Ovary (tissue), 9 donors: ENCODE data around the gene CYP27C1. TPM values are rescaled to one million over a fixed set of nuclear protein-coding genes. Genes with fewer than 3 reads are reported as not detected.

Source experiments
- DNase-seq, 5 donors: peaks; one replicate each; pipeline ENCODE4 v3.0.0-alpha.2; 2019 to 2020
- H3K27ac ChIP-seq, 2 donors: fragments of 200-600 bp; one replicate each; pipeline versions ENCODE4 v1.5.1 to v1.8.0; 2019 to 2022
- H3K27me3 ChIP-seq: fragments of 200-600 bp; one replicate; pipeline ENCODE4 v1.8.0; 2022
- H3K36me3 ChIP-seq: fragments of 200-600 bp; sonication (generic); one replicate; pipeline ENCODE4 v1.5.1; 2019
- H3K4me1 ChIP-seq: one replicate; pipeline ENCODE4 v1.8.1; 2013; ENCODE audit warnings: mild to moderate bottlenecking, moderate library complexity; ENCODE audit not compliant: insufficient read depth
- H3K4me3 ChIP-seq: fragments of 200-600 bp; sonication (generic); one replicate; pipeline ENCODE4 v1.5.1; 2017
- H3K9me3 ChIP-seq, 2 donors: fragments of 200-600 bp in 1 of 2; sonication (generic) in 1 of 2; one replicate each; pipeline versions ENCODE4 v1.5.1 to v1.8.1; 2013 to 2019; ENCODE audit warnings: mild to moderate bottlenecking in 1 of 2, moderate library complexity in 1 of 2
- CTCF ChIP-seq, 3 donors: fragments of 450-650 bp in 2 of 3; fragments of 200-600 bp in 1 of 3; IDR thresholded peaks; one replicate each; pipeline versions ENCODE4 v1.5.1 to v1.8.0; 2016 to 2022; ENCODE audit warnings: antibody characterized with exemption in 3 of 3, mild to moderate bottlenecking in 1 of 3
- EP300 ChIP-seq: sonication (generic); formaldehyde crosslinking; IDR thresholded peaks from one replicate; pipeline ENCODE4 v1.6.1; 2017; ENCODE audit warnings: antibody characterized with exemption
- POLR2A ChIP-seq: fragments of 450-650 bp; IDR thresholded peaks from one replicate; pipeline ENCODE4 v1.6.1; 2017; ENCODE audit warnings: antibody characterized with exemption, mild to moderate bottlenecking, moderate library complexity
- WGBS, 3 donors: extraction: QIAGEN DNeasy Blood & Tissue Kit in 1 of 3; methylation state at CpG; one replicate each; pipeline versions ENCODE4 v1.1.5 to v1.1.7; 2013 to 2017; 5-methylcytosine and 5-hydroxymethylcytosine counted together
- intact Hi-C, 4 donors: fragments of 100-400 bp; cut with DNase I; formaldehyde crosslinking; loops; one replicate each; pipeline versions ENCODE4 v1.11.0 to v1.15.1; 2022 to 2023
- polyA plus RNA-seq, 2 donors: library from polyadenylated mRNA; stranded (reverse); fragments of 200-250 nt in 1 of 2; fragments of 350-450 nt in 1 of 2; fragmentation: Illumina TruSeq in 1 of 2; extraction: RNeasy Lipid Tissue Mini Kit (QIAGEN cat#74804) in 1 of 2; gene quantifications; one replicate each; pipeline ENCODE4 v1.2.3, GENCODE V29; 2013 to 2014
- total RNA-seq, 7 donors: library from RNA; depleted of rRNA in 2 of 7; stranded (reverse); fragments of >200 nt in 2 of 7; fragmentation: NEBNext Ultra II Directional in 3 of 7; extraction: Animal tissue kit (Norgen Biotek cat#: 25700) in 3 of 7; gene quantifications; one replicate each; pipeline versions ENCODE4 v1.1.0 to v1.2.4, GENCODE V29; 2016 to 2023
- donor health status: DM: no; HTN: no; CAD: no; lungs with moderate emphysema.
- donor health status: DM: no; HTN: no; CAD: no.
- donor health status: Bipolar disorder and iron deficiency.
- donor health status: DM: yes; HTN: yes; CAD: no.
- donor health status: DM: no; HTN: no; CAD: no.
- donor health status: DM: yes; HTN: yes; CAD: no.

Gene CYP27C1
- total and polyA plus RNA-seq, 9 donors = 0.07 to 0.52 (median 0.17) TPM; not detected in 1

GRCh38 chr2:127140538-127140937, 79.6 kb downstream of the CYP27C1 start:
- Histone ChIP-seq H3K4me1 (no peaks in the 10 kb centered on the region), H3K27ac (no peak overlapping the region), H3K36me3 (no peaks in the 10 kb centered on the region), H3K9me3 (no peaks in the 10 kb centered on the region), H3K27me3 (no peaks in the 10 kb centered on the region), H3K4me3 (no peak overlapping the region)
- WGBS, 3 donors = 79 to 87% (median 83%) methylated on average over 13 of the region's 13 CpGs
- DNase-seq = no peak
- intact Hi-C loops = no loop called here
- TF ChIP-seq POLR2A (no peak), EP300 (no peak), CTCF (IDR thresholded peaks at IDR 0.05) (no peak)

GRCh38 chr2:127139766-127140165, 80.3 kb downstream of the CYP27C1 start:
- DNase-seq = no peak
- TF ChIP-seq EP300 = no peak
- Histone ChIP-seq H3K27ac (no peak overlapping the region), H3K9me3 (no peaks in the 10 kb centered on the region), H3K4me3 (no peak overlapping the region), H3K4me1 (no peaks in the 10 kb centered on the region), H3K27me3 (no peaks in the 10 kb centered on the region), H3K36me3 (no peaks in the 10 kb centered on the region)
- 74 to 83% (median 77%) methylated on average over 2 of the region's 2 CpGs for WGBS, 3 donors
- intact Hi-C loops = no loop called here

- Histone ChIP-seq H3K27me3 (no peaks in the 10 kb centered on the region), H3K27ac (no peak overlapping the region), H3K4me1 (no peaks in the 10 kb centered on the region), H3K4me3 (no peak overlapping the region), H3K36me3 (no peaks in the 10 kb centered on the region), H3K9me3 (no peaks in the 10 kb centered on the region)
- DNase-seq = no peak
- WGBS, 3 donors = 87 to 90% (median 89%) methylated on average over 12 of the region's 12 CpGs
- intact Hi-C loops = no loop called here
- no peak for TF ChIP-seq CTCF (IDR thresholded peaks at IDR 0.05)
- no peak for TF ChIP-seq POLR2A
- TF ChIP-seq EP300 = no peak
Observed at GRCh38 chr2:127138281-127138680, 81.8 kb downstream of the CYP27C1 start.

- Histone ChIP-seq H3K4me1 (no peaks in the 10 kb centered on the region), H3K36me3 (no peaks in the 10 kb centered on the region), H3K27ac (no peak overlapping the region), H3K4me3 (no peak overlapping the region), H3K27me3 (no peaks in the 10 kb centered on the region), H3K9me3 (no peaks in the 10 kb centered on the region)
- no peak for TF ChIP-seq POLR2A
- no peak for TF ChIP-seq CTCF (IDR thresholded peaks at IDR 0.05)
- no peak for TF ChIP-seq EP300
- DNase-seq = no peak
- WGBS, 3 donors = 83 to 93% (median 90%) methylated on average over 13 to 15 of the region's 15 CpGs
- intact Hi-C loops = no loop called here
Observed at GRCh38 chr2:127137741-127138140, 82.4 kb downstream of the CYP27C1 start.

GRCh38 chr2:127137225-127137624, 82.9 kb downstream of the CYP27C1 start:
- Histone ChIP-seq H3K4me3 (no peak overlapping the region), H3K9me3 (no peaks in the 10 kb centered on the region), H3K27me3 (no peaks in the 10 kb centered on the region), H3K4me1 (no peaks in the 10 kb centered on the region), H3K27ac (no peak overlapping the region), H3K36me3 (no peaks in the 10 kb centered on the region)
- intact Hi-C loops = no loop called here
- 86 to 94% (median 89%) methylated on average over 12 of the region's 12 CpGs for WGBS, 3 donors
- no peak for DNase-seq
- TF ChIP-seq EP300 = no peak
- no peak for TF ChIP-seq CTCF (IDR thresholded peaks at IDR 0.05)
- no peak for TF ChIP-seq POLR2A
